GM18858 (cell line): ENCODE data around the gene LINC01488.

Experiments used
- ATAC-seq: cut with Tn5 transposase; IDR thresholded peaks from one replicate; pipeline ENCODE4 v1.9.1; 2021; ENCODE audit not compliant: unreplicated experiment

The LINC01488 gene

GRCh38 chr11:69462106-69462951 lies 19.1 kb upstream of the LINC01488 start:
- no peak for ATAC-seq

GRCh38 chr11:69463181-69463994 lies 18.1 kb upstream of the LINC01488 start:
- ATAC-seq: no peak

GRCh38 chr11:69463995-69464960 lies 17.2 kb upstream of the LINC01488 start:
- ATAC-seq: no peak

- no peak for ATAC-seq
Measured at GRCh38 chr11:69465236-69466000, 16.0 kb upstream of the LINC01488 start.

GRCh38 chr11:69466039-69466438 lies 15.4 kb upstream of the LINC01488 start:
- ATAC-seq: no peak

- no peak for ATAC-seq
Measured at GRCh38 chr11:69467196-69467595, 14.3 kb upstream of the LINC01488 start.

- ATAC-seq: no peak
Measured at GRCh38 chr11:69467646-69468045, 13.8 kb upstream of the LINC01488 start.

- ATAC-seq: no peak
Measured at GRCh38 chr11:69468221-69468620, 13.2 kb upstream of the LINC01488 start.

- ATAC-seq: no peak
Measured at GRCh38 chr11:69468911-69469885, 12.3 kb upstream of the LINC01488 start.

- no peak for ATAC-seq
Measured at GRCh38 chr11:69470301-69470700, 11.2 kb upstream of the LINC01488 start.

- no peak for ATAC-seq
Measured at GRCh38 chr11:69470793-69471728, 10.4 kb upstream of the LINC01488 start.

GRCh38 chr11:69471729-69472540 lies 9.5 kb upstream of the LINC01488 start:
- no peak for ATAC-seq

- no peak for ATAC-seq
Measured at GRCh38 chr11:69472541-69473275, 8.8 kb upstream of the LINC01488 start.

- ATAC-seq: no peak
Measured at GRCh38 chr11:69473276-69473845, 8.1 kb upstream of the LINC01488 start.

- ATAC-seq: no peak
Measured at GRCh38 chr11:69474736-69475135, 6.7 kb upstream of the LINC01488 start.
